ENCODE measurements around the gene PHLDB1. TPM values are rescaled to one million over a fixed set of nuclear protein-coding genes. Genes with fewer than 3 reads are reported as not detected.

PHLDB1 gene
- total RNA-seq, 1 donor, result 93.5 TPM

- peak overlapping the region; percentile 17 for H3K4me3 ChIP-seq (ENCODE audit: low read depth, low read length)
- no peak for DNase-seq (ENCODE audit: low read depth)
- TF ChIP-seq, protein P1, sequence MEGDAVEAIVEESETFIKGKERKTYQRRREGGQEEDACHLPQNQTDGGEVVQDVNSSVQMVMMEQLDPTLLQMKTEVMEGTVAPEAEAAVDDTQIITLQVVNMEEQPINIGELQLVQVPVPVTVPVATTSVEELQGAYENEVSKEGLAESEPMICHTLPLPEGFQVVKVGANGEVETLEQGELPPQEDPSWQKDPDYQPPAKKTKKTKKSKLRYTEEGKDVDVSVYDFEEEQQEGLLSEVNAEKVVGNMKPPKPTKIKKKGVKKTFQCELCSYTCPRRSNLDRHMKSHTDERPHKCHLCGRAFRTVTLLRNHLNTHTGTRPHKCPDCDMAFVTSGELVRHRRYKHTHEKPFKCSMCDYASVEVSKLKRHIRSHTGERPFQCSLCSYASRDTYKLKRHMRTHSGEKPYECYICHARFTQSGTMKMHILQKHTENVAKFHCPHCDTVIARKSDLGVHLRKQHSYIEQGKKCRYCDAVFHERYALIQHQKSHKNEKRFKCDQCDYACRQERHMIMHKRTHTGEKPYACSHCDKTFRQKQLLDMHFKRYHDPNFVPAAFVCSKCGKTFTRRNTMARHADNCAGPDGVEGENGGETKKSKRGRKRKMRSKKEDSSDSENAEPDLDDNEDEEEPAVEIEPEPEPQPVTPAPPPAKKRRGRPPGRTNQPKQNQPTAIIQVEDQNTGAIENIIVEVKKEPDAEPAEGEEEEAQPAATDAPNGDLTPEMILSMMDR (IDR thresholded peaks at IDR 0.05; ENCODE audit: insufficient read depth, low read length), result no peak
Measured at GRCh38 chr11:118689503-118689851, 82.1 kb downstream of the PHLDB1 start.

- TF ChIP-seq, protein P1 (IDR thresholded peaks at IDR 0.05; ENCODE audit: insufficient read depth, low read length), result peak; percentile 93
- peak; percentile 95 for DNase-seq (ENCODE audit: low read depth)
- peak overlapping the region; percentile 53 for H3K4me3 ChIP-seq (ENCODE audit: low read depth, low read length)
Measured at GRCh38 chr11:118689852-118690552, 82.6 kb downstream of the PHLDB1 start.

GRCh38 chr11:118690553-118691304 is 83.3 kb downstream of the PHLDB1 start:
- DNase-seq (ENCODE audit: low read depth), result no peak
- TF ChIP-seq, protein P1 (IDR thresholded peaks at IDR 0.05; ENCODE audit: insufficient read depth, low read length), result no peak
- no peak overlapping the region for H3K4me3 ChIP-seq (ENCODE audit: low read depth, low read length)

DNA sequence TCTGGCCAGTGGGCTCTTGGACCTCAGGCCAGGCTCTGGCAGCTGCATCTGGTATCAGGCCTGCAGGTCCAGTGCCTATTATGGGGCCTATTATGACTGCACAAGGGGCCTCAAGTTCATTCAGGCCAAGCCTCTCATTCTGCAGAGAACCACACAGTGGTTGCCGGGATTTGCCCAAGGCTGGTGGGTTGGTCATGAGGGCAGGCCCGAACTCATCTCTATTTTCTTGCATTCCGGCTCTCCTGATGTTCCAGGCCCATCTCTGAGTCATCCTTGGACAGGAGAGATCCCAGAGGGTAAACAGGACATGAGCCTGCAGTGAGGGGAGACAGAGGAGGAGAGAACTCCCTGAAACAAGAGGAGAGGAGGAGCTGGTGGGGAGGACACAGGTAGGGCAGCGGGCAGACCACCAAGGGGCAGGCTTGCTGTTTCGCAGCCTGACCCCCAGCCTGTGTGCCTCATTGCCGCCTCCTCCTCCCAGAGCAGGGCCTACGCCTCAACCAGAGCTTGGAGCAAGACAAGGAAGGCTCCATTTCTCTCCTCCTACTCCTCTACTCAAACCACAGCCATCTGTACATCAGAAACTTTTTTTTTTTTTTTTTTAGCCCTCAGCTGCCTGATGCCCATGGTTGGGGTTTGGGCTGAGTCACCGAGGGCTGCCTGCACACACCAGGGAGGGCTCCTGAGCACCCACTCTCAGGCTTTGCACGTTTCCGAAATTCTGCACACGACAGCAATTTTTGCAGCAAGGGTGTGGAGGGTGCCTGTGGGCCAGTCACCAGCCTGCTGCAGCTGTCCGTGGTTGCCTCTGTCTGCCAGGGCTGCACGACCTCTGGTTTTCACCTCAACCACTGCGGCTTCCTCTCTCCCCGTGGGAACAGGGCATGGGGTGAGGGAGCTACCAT is 84.8 kb downstream of the PHLDB1 start:
- H3K4me3 ChIP-seq (ENCODE audit: low read depth, low read length), result no peak overlapping the region
- TF ChIP-seq, protein P1 (IDR thresholded peaks at IDR 0.05; ENCODE audit: insufficient read depth, low read length), result no peak
- DNase-seq (ENCODE audit: low read depth), result peak; percentile 30

DNA sequence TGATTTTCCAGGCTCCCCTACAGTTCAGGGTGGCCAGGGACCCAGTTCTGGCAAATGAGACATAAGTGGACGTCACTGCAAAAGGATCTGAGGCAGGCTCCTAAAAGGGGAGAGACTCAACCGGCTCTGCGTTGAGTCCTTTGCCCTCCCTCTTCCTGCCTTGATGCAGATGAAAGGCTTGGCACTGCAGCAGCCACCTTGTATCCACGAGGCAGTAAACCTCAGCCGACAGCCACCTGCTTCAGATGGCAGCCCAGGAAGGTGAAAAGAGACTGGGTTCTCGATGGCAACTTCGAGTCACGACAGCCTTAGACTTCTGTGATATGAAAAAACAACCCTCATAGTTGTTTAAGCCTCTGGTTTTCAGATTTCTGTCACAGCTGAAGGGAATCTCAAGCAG is 86.8 kb downstream of the PHLDB1 start:
- TF ChIP-seq, protein P1 (IDR thresholded peaks at IDR 0.05; ENCODE audit: insufficient read depth, low read length), result no peak
- DNase-seq (ENCODE audit: low read depth), result no peak
- no peak overlapping the region for H3K4me3 ChIP-seq (ENCODE audit: low read depth, low read length)

DNA sequence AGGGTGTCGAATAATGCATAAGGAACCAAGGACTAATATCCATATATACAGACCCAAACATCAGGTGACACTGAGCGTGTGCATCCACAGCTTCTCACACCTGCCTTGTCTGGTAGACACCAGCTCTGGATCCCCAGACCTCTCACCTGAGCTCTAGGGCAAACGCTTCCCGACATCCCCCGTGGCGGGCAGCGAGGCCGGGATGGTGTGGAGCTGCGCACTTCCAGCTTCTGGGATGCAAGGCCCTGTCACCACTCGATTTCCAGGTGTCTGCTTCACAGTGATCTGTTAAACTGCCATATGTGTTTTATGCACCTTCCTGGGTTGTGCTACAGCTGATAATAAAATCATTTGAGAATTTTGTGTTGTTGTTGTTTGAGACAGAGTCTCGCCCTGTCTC is 87.4 kb downstream of the PHLDB1 start:
- H3K4me3 ChIP-seq (ENCODE audit: low read depth, low read length), result no peak overlapping the region
- TF ChIP-seq, protein P1 (IDR thresholded peaks at IDR 0.05; ENCODE audit: insufficient read depth, low read length), result no peak
- no peak for DNase-seq (ENCODE audit: low read depth)

Data from fibroblast of the aortic adventitia (primary cell).